HG03432 (cell line): ENCODE data around the gene DNAJC1.
"Not testable (repeated sequence)": the region's sequence is repeated elsewhere in the genome, so short reads cannot be mapped to it uniquely, and the experiment has no call there.

Experiments
- ATAC-seq: cut with Tn5 transposase; IDR thresholded peaks from one replicate; pipeline ENCODE4 v1.9.1; 2021; ENCODE audit warnings: mild to moderate bottlenecking, moderate library complexity; ENCODE audit not compliant: unreplicated experiment

Gene DNAJC1

GRCh38 chr10:21733710-21734109 is 269.8 kb downstream of the DNAJC1 start:
- ATAC-seq: no peak

DNA sequence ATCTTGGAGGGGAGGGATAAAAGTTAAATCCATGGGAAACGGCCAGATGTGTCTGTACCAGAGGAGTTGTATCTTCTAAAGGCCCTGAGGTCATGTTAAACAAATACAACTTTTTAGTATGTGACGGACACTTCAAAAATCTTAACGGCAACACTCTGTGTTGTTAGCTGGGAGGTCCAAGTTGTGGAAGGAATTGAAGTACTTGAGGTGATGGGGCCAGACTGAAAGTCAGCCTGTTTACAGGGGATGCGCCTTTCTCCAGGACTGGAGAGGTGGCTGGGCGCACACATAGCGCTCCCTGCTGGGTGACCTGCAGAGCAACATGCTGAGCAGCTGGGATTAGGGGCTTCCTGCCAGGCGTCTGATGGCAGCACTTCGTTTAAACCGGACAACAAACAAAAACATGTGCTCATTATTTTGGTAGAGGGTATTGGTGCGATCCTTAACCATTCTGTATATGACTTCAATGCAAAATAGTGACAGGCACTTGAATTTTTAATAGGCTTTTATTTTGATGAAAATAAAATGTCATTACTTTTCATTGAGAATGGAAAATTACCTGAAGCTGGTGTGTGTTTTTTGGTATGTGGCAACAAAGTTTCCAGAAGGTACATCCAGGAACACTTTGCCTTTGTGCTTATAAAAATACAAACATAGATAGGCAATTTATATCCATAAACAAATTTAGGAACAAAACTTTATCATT is 271.3 kb downstream of the DNAJC1 start:
- ATAC-seq: peak; percentile 89

DNA sequence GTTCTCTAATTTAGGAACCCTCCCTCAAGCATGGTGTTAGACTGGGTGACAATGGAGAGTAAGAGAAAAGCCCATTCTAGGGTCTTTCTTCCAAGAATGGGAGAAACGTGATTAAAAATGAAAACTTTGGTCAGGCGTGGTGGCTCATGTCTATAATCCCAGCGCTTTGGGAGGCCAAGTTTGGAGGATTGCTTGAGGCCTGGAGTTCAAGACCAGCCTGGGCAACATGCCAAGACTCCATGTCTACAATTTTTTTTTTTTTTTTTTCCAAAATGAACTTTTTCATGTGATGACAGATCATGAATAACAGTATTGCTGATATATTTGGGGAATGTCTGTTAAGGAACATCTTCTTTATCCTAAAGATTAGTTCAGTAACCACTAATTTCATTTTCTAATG is 274.9 kb downstream of the DNAJC1 start:
- no peak for ATAC-seq

- ATAC-seq: no peak
Observed at GRCh38 chr10:21727452-21728168, 275.9 kb downstream of the DNAJC1 start.

DNA sequence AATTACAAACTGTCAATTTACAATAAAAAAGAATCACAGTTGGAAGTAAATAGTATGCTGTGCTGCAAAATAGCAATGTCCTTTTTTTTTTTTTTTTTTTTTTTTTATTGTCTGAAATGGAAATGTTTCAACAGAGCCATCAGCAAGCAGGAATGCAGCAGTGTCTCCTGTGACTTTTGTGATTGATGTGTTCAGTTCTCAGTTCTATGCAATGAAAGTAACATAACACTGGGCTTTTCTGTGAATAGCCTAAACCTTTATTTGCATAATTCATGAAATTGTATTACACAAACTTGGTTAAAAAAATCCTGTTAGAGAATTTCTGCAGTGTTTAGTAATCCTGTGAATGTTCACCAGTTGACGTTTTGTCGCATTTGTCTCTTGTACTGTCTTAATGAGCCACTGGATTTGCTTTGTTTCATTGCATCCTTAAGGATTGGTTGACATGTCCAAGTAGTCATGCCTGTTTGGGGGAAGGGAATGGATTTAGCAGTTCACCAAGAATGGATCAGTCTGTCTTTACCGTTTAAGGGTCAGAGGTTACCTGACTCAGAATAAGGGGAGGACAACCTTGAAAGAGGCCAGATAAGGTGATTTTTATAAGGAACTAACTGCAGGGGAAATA is 276.8 kb downstream of the DNAJC1 start:
- no peak for ATAC-seq

DNA sequence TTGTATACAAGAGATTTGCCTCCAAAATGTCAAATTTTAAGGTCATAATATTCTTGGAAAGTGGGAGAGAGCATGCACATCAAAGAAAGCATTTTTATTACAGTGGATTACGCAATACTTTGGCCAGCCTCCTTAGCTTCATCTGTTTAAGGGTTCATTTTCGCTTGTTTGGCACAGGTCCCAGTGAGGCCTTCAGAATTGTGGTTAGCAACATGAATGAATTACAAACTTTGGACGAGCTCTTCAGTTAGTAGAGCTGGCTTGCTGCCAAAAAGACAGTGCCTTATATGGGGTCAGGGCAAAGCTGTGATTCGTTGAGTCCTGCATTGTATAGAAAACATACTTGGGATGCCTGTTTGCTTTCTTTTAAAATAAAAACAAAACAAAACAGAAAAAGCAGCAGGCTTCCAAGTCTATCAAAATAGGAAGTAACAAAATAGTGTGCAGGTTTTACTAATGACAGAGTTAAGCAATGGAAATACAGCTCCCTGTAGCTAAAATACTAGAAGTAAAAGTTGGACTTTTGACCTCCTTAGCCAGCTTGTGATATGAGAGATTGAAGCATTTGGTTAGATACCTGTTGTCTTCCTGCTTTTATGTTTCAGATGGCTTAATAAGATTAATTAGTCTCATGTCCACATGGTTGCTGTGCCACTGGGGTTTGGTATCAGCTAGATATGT is 278.7 kb downstream of the DNAJC1 start:
- peak; percentile 94 for ATAC-seq

DNA sequence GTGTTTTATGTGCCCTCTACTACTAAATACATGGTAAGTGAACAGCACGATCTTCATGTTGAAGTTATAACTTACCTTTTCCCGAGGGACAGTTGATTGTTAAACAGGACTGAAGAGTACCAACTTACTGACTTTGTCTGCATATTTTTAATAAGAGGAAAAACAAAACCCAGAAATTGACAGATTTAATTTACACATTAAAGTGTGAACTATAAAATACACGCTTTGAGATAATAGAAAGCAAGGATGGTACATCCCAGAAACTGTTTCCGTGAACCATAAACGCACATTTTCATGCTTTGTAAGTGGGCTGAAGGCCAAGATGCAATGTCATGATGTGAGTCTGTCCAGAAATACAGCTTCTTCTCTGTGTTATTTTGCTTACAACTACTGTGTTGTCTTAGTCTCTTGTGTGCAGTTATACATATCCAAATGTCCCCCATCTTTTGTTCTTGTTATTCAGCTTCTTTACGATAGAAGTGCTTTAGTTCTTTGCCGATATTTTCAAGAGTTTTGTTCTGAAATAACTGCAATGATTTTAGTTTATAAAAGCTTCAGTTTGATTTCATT is 279.4 kb downstream of the DNAJC1 start:
- ATAC-seq: no peak

- ATAC-seq: no peak
Observed at GRCh38 chr10:21722209-21722608, 281.3 kb downstream of the DNAJC1 start.

DNA sequence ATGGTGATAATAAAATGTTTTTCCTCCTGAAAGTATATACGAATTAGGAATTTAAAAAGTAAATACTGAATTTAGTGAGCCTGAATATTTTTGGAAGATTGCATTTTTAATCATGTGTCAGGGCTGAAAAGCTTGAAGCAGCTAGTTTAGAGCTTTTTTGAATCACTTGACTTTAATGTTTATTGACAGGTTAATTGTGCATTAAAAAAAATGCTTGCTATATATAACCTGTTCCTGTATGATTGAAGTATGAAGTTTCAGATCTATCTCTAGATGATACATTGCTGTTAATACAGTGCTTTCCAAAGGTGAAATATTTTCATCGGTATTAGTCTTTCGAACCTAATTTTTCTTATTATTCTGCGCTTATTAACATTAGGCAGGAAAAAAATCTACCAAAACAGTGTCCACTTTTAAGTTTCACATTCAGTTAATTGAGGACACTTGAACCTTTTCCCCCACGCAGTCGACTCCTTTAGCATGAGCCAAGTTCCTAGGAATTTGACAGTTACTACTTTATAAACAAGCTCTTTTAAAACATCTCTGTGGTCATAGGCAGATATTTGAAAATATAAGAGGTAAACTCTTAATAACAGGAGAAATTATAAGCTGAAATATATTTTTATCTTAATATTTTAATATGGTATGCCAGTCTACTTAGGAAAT is 282.4 kb downstream of the DNAJC1 start:
- ATAC-seq: no peak

- peak; percentile 33 for ATAC-seq
Observed at GRCh38 chr10:21720090-21720489, 283.4 kb downstream of the DNAJC1 start.

- ATAC-seq: no peak
Observed at GRCh38 chr10:21719502-21719901, 284.0 kb downstream of the DNAJC1 start.

- not testable (repeated sequence) for ATAC-seq
Observed at GRCh38 chr10:21717437-21718054, 286.0 kb downstream of the DNAJC1 start.

DNA sequence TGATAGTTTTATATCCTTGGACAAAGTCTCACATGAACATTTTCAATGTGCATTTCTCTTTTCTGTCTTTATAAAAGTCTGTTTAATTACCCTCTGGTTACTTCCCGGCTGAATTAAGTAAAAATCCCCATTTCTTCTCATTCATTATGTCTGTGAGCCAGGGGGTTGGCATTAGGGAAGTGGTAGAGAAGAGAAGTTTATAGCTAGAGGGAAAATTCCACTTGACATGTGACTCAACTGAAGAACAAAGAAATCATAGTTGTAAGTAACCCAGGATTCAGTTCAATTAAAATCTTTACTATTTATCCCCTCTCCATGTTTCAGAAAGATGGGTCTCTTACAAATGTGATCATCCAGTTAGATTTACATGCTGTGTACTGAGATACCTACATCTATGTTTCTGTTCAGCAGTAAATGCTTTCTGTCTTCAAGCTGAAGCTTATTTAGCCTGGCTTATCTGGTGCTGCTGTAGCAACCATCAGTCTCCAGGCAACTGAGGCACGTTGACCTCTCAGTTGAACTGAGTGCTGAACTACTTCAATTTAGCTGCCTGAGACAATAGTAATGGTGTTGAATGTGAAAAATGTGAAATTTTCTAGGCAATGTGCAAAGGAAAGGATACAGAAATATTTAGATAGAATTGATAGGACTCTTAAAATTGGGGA is 287.9 kb downstream of the DNAJC1 start:
- ATAC-seq: no peak

GRCh38 chr10:21712975-21713374 is 290.6 kb downstream of the DNAJC1 start:
- ATAC-seq: no peak

DNA sequence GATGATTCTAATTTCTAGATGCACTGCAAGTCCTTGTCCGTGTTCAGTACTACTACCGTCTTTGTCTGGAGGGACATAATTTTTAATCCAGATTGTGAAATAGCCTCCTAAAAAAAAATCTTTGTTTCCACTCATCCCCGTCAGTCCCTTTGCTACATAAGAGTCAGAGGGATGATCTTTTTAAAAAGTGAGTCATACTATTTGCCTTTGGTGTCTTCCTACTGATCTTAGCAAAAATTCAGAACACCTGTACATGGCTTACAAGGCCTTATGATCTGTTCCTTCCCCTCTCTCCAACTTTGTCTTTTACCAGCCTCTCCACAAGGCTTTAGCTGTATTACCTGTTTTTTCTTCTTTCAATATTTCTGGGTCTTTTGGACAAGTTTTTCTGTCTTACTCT is 296.0 kb downstream of the DNAJC1 start:
- no peak for ATAC-seq
